ENCODE data around the gene HIVEP3.

- TF ChIP-seq CTCF (optimal IDR thresholded peaks at IDR 0.05 in 1 of 3, IDR thresholded peaks at IDR 0.05 in 1 of 3, conservative IDR thresholded peaks at IDR 0.05 in 1 of 3; ENCODE audit: extremely low read depth in 1 of 3, insufficient read depth in 2 of 3, low read length in 3 of 3) (no peak), EZH2 (IDR thresholded peaks at IDR 0.05; ENCODE audit: low read length) (no peak)
Measured at GRCh38 chr1:41696381-41696780, 222.3 kb downstream of the HIVEP3 start.

Measured in keratinocyte (primary cell).